AG09319 (cell line): ENCODE measurements around the gene PLGRKT.
"Not testable (repeated sequence)": the region's sequence is repeated elsewhere in the genome, so short reads cannot be mapped to it uniquely, and the experiment has no call there.

Experiments
- DNase-seq: peaks from one replicate; pipeline ENCODE4 v3.0.0-alpha.2; 2010; ENCODE audit warnings: low read depth; ENCODE audit errors: extremely low read depth
- CTCF ChIP-seq: IDR thresholded peaks from 2 replicates; pipeline ENCODE4 v1.5.1; 2011; ENCODE audit warnings: low read depth, mild to moderate bottlenecking, inconsistent platforms, low read length, moderate library complexity

The PLGRKT gene

GRCh38 chr9:5466005-5466404 is 28.3 kb upstream of the PLGRKT start:
- no peak for TF ChIP-seq CTCF
- DNase-seq, result no peak

DNA sequence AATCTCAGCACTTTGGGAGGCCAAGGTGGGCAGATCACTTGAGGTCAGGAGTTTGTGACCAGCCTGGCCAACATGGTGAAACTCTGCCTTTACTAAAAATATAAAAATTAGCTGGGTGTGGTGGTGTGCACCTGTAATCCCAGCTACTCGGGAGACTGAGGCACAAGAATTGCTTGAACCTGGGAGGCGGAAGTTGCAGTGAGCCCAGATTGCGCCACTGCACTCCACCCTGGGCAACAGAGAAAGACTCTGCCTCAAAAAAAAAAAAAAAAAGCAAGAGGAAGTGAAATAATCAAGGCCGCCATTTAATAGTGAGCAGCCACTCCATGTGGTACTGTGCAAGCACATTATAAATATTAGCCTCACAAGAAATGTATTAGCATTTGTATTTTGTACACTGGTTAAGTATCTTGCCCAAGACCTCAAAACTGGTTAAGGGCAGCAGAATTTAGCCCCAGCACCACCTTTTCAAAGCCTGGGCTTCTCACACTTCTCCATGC is 27.2 kb upstream of the PLGRKT start:
- not testable (repeated sequence) for DNase-seq

- no peak for DNase-seq
- no peak for TF ChIP-seq CTCF
Observed at GRCh38 chr9:5460157-5460556, 22.4 kb upstream of the PLGRKT start.

GRCh38 chr9:5459289-5459829 is 21.6 kb upstream of the PLGRKT start:
- no peak for TF ChIP-seq CTCF
- DNase-seq, result no peak

DNA sequence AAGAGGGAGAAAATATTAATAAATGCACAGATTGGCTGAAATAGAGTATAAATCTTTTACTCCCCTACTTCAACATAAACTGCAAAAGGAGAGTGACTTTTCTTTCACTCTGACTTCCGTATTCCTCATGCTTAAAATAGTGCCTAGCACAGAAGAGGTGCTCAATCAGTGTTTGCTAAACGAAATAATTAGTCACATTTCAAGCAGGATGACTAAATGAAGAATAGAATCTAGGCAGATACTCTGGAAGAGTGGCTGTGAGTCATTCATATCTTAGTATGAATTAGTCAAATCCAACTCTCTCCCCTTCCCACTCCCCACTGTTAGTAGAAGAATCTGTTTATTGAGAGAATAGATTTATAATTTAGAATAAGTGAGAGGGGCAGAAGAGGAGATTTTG is 17.5 kb upstream of the PLGRKT start:
- TF ChIP-seq CTCF, result no peak
- no peak for DNase-seq

DNA sequence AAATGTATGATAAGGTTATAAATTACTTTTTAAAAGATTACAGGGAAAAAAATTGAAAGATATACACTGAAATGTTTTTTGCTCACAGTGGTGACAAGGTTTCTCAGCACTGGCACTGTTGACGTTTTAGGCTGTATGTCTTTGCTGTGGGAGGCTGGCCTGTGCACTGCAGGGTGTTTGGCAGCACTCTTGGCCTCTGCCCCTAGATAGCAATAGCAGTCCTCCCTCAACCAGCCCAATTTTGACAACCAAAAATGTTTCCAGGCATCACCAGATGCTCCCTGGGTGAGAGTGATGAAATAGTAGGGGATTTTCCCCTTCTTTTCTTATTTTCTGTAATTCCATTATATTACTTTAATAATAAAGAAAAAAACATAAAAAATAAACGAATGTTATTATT is 15.9 kb upstream of the PLGRKT start:
- DNase-seq, result no peak
- no peak for TF ChIP-seq CTCF

DNA sequence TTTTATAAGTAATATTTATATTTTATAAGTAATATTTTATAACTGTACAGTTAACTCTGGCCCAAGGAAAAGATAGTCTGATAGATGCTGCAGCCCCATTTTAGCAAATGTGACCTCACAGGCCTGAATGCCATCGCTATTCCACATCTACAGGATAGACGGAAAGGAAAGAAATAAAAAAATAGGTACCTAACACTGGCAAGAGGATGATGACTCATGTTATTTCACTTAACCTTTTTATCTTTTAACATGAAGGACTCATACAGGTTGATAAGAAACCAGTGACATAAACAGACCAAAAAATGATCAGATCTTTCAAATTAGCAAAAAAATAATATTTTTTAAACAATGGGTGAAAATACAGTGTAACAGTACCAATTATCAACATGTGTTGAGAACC is 15.3 kb upstream of the PLGRKT start:
- no peak for DNase-seq
- no peak for TF ChIP-seq CTCF

GRCh38 chr9:5452286-5452609 is 14.5 kb upstream of the PLGRKT start:
- TF ChIP-seq CTCF, result no peak
- no peak for DNase-seq
